ENCODE measurements around the gene MARCHF3.
"Not testable (repeated sequence)": the region's sequence is repeated elsewhere in the genome, so short reads cannot be mapped to it uniquely, and the experiment has no call there.

The MARCHF3 gene

GRCh38 chr5:126948011-126948355 lies 82.4 kb downstream of the MARCHF3 start:
- no peak for DNase-seq

DNA sequence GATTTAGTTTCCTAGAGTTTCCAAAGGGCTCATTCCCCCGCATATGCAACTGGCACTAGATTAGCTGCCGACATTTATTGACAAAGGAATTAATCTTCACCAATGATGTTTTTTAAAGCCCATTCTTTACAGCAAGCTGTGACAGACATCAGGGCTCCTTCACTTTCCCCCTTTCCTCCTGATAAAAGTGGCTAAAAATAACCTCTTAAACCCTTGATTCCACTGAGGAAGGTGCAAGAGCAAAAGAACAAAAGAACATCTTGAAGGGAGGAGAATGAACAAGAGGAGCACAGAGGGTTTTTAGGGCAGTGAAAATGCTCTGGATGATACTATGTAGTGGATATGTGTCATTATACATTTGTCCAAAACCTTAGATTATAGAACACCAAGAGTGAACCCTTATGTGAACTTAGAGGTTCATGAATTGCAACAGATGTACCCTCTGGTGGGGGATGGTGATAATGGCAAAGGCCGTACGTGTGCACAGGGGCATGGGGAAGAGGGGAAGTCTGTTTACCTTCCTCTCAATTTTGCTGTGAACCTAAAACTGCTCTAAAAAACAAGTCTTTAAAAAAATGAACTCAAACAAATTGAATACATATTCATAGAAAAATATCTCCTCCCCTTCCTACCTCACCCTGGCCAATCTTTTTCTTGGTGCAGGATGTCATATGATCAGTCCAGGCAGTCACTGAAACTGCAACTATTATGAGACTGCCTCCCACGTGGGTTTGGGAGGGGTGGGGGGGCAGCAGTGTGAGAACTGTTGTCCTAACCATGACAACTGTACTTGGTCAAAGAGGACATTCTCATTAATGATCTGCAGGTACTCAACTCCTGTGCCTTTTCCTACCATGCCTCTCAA lies 83.0 kb downstream of the MARCHF3 start:
- DNase-seq: no peak

GRCh38 chr5:126942908-126943307 lies 87.5 kb downstream of the MARCHF3 start:
- not testable (repeated sequence) for DNase-seq

DNA sequence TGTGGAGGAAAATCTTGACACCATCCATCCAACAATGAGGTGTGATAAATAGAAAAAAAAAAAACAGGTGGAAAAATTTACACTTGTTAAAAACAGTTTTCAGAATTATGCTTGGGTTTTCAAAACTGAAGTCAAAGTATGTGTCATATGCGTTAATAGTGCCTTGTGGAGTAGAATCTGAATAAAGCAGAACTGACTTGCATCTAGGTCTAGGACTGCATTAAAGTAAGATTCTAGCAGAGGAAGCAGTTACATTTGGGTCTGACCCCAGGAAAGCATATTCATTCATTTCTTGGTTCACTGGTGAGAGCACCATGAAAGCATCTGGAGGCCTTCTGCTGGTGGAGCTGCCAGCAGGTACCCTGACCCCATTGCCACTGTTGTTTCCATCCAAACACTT lies 89.0 kb downstream of the MARCHF3 start:
- no peak for DNase-seq

DNA sequence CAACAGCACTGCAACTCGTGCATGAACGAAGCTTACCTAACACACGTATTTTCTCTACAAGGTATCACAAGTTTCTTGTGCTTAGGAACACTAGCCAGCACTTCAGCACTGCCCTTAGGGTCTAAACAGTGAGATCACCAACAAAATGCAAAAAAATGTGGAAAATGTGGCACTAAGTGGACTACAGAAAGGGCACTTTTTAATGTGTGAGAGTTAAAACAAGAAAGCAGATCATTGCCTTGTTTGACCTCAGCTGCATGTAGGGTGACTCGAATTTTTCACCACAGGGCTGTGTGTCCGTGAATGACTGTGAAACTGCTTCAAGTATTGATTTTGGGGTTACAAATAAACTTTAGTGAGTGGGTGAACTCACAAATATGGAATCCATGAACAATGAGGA lies 90.5 kb downstream of the MARCHF3 start:
- no peak for DNase-seq

GRCh38 chr5:126938466-126938865 lies 91.9 kb downstream of the MARCHF3 start:
- peak; percentile 82 for DNase-seq

DNA sequence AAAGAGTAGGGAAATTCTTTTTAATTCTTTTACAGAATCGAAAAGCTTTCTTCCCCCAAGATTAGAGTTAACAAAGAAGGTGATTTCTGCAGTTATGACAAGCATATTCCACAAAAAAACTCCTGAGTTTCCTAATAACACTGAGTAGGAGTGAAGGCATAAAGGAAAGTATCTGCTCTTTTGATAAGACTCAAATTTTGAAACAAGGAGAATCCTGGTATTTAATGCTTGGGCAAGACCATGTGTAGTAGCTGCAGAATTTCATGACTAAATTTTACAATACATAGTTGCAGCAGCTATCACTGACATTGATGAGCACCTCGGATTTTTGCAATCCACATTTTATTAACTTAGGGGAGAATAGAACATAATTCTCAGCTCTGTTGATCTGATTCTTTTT lies 92.6 kb downstream of the MARCHF3 start:
- no peak for DNase-seq

GRCh38 chr5:126936775-126937418 lies 93.5 kb downstream of the MARCHF3 start:
- DNase-seq: no peak

GRCh38 chr5:126931963-126932660 lies 98.2 kb downstream of the MARCHF3 start:
- no peak for DNase-seq

DNA sequence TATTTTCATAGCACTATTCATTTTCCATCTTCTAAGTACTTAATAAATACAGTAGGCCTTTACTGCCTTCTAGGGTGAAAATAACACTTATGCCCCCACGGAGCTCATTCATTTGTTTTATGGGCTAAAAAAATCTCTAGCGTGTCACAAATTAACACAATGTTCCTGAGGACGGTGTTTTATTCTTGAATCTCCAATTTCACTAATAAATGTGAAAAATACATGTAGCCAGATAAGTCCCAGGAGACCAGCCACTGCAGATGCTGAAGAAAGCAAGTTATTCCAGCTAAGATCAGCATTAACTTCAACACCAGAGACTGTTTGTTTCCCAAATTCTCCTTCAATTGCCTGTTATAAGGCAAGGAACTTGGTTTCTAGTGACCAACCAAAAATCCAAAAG lies 102.3 kb downstream of the MARCHF3 start:
- no peak for DNase-seq

GRCh38 chr5:126927429-126927828 lies 102.9 kb downstream of the MARCHF3 start:
- no peak for DNase-seq

- no peak for DNase-seq
Observed at GRCh38 chr5:126926187-126926586, 104.2 kb downstream of the MARCHF3 start.

GRCh38 chr5:126925482-126925881 lies 104.9 kb downstream of the MARCHF3 start:
- DNase-seq: no peak

GRCh38 chr5:126924331-126925033 lies 105.9 kb downstream of the MARCHF3 start:
- no peak for DNase-seq

DNA sequence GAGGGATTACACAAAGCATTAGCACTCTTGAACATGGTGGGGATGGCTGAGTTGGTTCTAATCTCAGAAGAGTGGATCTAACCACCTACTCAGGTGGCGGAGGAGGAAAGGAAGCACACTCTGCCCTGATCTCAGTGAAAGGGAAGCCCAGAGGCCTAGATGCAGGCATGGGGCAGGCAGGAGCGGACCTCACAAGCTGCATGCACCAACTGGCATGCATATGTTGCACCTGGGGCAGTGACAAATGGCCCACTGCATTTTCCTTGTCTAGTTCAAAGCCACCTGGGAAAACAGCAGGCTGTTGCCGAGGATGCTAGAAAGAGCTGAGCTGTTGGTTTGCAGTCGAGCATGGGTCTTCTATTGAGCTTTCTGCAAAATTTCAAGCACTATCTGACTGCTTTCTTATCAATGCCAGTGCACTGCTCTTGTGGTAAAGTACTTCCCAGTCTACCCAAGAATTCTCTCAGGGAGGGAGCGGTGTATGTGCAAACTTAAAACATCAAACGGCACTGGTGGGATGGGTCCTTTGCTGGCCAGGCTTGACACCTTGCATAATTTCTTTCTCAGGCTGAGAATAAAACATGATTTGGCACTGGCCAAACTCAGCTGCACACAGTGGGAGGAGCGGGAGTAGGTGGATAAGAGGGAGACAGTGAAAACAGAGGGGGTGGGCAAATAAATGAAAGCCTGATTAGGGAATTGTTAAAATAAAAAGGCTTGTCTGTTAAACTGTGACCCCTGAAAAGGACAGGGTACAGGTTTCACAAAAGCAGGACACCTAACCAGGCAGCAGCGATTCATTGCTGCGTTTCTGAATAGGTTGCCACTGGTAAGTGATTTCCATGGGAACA lies 108.9 kb downstream of the MARCHF3 start:
- no peak for DNase-seq

GRCh38 chr5:126920291-126920690 lies 110.1 kb downstream of the MARCHF3 start:
- DNase-seq: peak; percentile 7

DNA sequence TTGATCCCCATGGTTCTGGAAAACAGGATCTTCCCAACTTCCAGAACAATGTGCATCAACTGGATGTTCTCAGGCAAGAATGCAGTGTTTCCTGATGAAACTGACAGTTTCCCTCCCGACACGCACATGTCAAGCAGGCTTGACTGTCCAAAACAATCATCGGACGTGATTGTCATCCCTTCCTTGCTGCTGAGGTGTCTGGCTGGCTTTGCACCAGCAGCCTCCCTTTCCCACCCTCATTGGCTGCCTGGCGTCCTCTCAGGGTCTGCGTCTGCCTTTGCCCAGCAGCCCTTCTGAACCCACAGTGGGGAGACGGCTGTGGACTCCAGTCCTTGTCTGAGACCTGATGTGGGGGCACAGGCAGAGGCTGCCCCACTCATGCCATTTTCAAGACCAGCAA lies 110.8 kb downstream of the MARCHF3 start:
- no peak for DNase-seq

GRCh38 chr5:126918615-126918957 lies 111.8 kb downstream of the MARCHF3 start:
- no peak for DNase-seq

DNA sequence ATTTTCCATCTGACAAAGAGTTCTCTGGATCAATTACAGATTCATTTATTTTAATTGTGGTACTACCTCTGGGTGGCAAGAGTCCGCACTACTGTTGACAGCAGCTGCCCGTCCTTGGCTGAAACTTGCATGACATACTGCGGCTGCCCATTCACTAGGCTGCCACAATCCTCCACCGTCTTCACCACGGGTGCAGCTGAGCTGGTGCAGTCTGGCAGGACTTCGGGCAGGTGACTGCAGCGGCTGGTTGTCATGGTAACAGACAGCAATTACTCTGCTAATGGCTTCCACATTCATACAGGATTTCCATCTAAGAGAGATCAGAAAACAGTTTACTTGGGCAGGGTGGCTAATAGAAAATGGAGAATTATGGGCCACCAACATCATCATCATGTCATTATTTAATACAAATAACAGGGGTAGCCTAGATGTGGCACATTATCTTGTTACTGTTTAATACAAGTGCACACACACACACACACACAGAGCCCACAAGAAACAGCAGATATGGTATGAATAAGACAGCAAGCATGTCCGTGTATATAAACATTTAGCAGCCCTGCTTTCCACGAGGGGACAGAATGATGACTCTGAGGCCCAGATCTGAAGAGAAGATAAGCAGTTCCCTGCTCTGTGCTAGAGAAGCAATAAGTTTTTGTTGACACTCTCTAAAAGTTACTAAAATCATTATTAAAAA lies 112.3 kb downstream of the MARCHF3 start:
- DNase-seq: peak; percentile 50

GRCh38 chr5:126915496-126915895 lies 114.9 kb downstream of the MARCHF3 start:
- DNase-seq: no peak

GRCh38 chr5:126914801-126915436 lies 115.4 kb downstream of the MARCHF3 start:
- no peak for DNase-seq

Measured in fibroblast of skin of right quadriceps (primary cell).